ENCODE results near the gene GKAP1. TPM values are rescaled to one million over a fixed set of nuclear protein-coding genes. Genes with fewer than 3 reads are reported as not detected.
"Not testable (repeated sequence)": the region's sequence is repeated elsewhere in the genome, so short reads cannot be mapped to it uniquely, and the experiment has no call there.

GKAP1 gene
- 10 to 100 TPM in 1 of 2 donors, 1 to 10 TPM in 1; 9.6 to 12.5 TPM for total RNA-seq

GRCh38 chr9:83817356-83818278 is at the start of gene GKAP1:
TSS of gene GKAP1 (minus strand) at chr9:83817769. CDS start at chr9:83806517, 11,252 bp downstream.
- peak; percentile 23 to 41 for TF ChIP-seq CTCF (IDR thresholded peaks at IDR 0.05)
- H3K36me3 ChIP-seq: not testable (repeated sequence)
- DNase-seq (ENCODE audit: low spot score): peak; percentile 60

GRCh38 chr9:83849895-83850294 is 32.3 kb upstream of the GKAP1 start:
- H3K27ac ChIP-seq; H3K36me3 ChIP-seq; H3K4me1 ChIP-seq; H3K9me3 ChIP-seq; DNase-seq (ENCODE audit: low spot score); H3K27me3 ChIP-seq; H3K4me3 ChIP-seq: not testable (repeated sequence)

More at GRCh38 chr9:83817356-83818278, at the start of gene GKAP1:
- H3K4me1 ChIP-seq, H3K27me3 ChIP-seq, H3K9me3 ChIP-seq: not testable (repeated sequence)
- Histone ChIP-seq H3K4me3 (peak within 1 kb of the TSS; percentile 63 to 83), H3K27ac (peak within 1 kb of the TSS; percentile 88 to 92)

GRCh38 chr9:83837070-83837643 is 19.6 kb upstream of the GKAP1 start:
- not testable (repeated sequence) for H3K4me3 ChIP-seq

GRCh38 chr9:83830426-83831071 is 13.0 kb upstream of the GKAP1 start:
- not testable (repeated sequence) for H3K4me1 ChIP-seq; H3K36me3 ChIP-seq; DNase-seq (ENCODE audit: low spot score); H3K27ac ChIP-seq; H3K27me3 ChIP-seq; H3K4me3 ChIP-seq; H3K9me3 ChIP-seq

More at GRCh38 chr9:83837070-83837643, 19.6 kb upstream of the GKAP1 start:
- not testable (repeated sequence) for H3K27me3 ChIP-seq; H3K4me1 ChIP-seq; H3K27ac ChIP-seq; H3K36me3 ChIP-seq; DNase-seq (ENCODE audit: low spot score); H3K9me3 ChIP-seq
- TF ChIP-seq CTCF (IDR thresholded peaks at IDR 0.05): peak in 1 of 2 donors; percentile 35

- H3K36me3 ChIP-seq; H3K27me3 ChIP-seq; H3K4me3 ChIP-seq; H3K27ac ChIP-seq; H3K4me1 ChIP-seq; H3K9me3 ChIP-seq; DNase-seq (ENCODE audit: low spot score): not testable (repeated sequence)
These were observed 7.5 kb upstream of the GKAP1 start for GRCh38 chr9:83824986-83825623.

- not testable (repeated sequence) for DNase-seq (ENCODE audit: low spot score); H3K36me3 ChIP-seq; H3K9me3 ChIP-seq; H3K27me3 ChIP-seq; H3K4me1 ChIP-seq
- H3K27ac ChIP-seq: peak overlapping the region; percentile 88 to 92
- H3K4me3 ChIP-seq: peak overlapping the region; percentile 63 to 83
These were observed 586 bp downstream of the GKAP1 start for GRCh38 chr9:83817011-83817355.

- not testable (repeated sequence) for H3K4me1 ChIP-seq; H3K36me3 ChIP-seq; H3K27me3 ChIP-seq; H3K9me3 ChIP-seq; H3K27ac ChIP-seq; H3K4me3 ChIP-seq; DNase-seq (ENCODE audit: low spot score)
These were observed 2.4 kb downstream of the GKAP1 start for GRCh38 chr9:83815120-83815519.

- not testable (repeated sequence) for H3K27me3 ChIP-seq; H3K4me3 ChIP-seq; H3K36me3 ChIP-seq; DNase-seq (ENCODE audit: low spot score); H3K27ac ChIP-seq; H3K9me3 ChIP-seq; H3K4me1 ChIP-seq
These were observed 8.4 kb downstream of the GKAP1 start for GRCh38 chr9:83809213-83809612.

GRCh38 chr9:83804454-83804853 is 13.1 kb downstream of the GKAP1 start:
- H3K27ac ChIP-seq; H3K4me1 ChIP-seq; H3K27me3 ChIP-seq; H3K9me3 ChIP-seq; H3K4me3 ChIP-seq; H3K36me3 ChIP-seq; DNase-seq (ENCODE audit: low spot score): not testable (repeated sequence)

GRCh38 chr9:83803941-83804340 is 13.6 kb downstream of the GKAP1 start:
- not testable (repeated sequence) for H3K4me1 ChIP-seq; H3K27ac ChIP-seq; H3K27me3 ChIP-seq; DNase-seq (ENCODE audit: low spot score); H3K4me3 ChIP-seq; H3K9me3 ChIP-seq; H3K36me3 ChIP-seq
